GM08714 (cell line): Measurements from ENCODE around the gene CXorf66.

ENCODE experiments used
- H3K4me3 ChIP-seq: fragments of 200-500 bp; sonication (Bioruptor generic); 2 replicates; pipeline ENCODE4 v1.5.1; 2014; ENCODE audit warnings: mild to moderate bottlenecking, low read length, inconsistent platforms
- ZNF274 ChIP-seq: IDR thresholded peaks from 2 replicates; pipeline ENCODE4 v1.6.1; 2012; ENCODE audit warnings: mild to moderate bottlenecking, low read depth, low read length

Gene CXorf66

GRCh38 chrX:139905743-139906142 is 59.6 kb downstream of the CXorf66 start:
- TF ChIP-seq ZNF274 = no peak
- H3K4me3 ChIP-seq = no peak overlapping the region
